OCI-LY3 (cell line): Measurements from ENCODE around the gene PEAK1.

Experiments used
- H2AFZ ChIP-seq: fragments of 200-600, 300-600 bp; shearing (Covaris generic); 2 replicates; pipeline ENCODE4 v1.6.0; 2014; ENCODE audit warnings: antibody characterized with exemption, low read depth, low read length
- H3K27ac ChIP-seq: fragments of 200-600, 300-600 bp; sonication (generic); 2 replicates; pipeline ENCODE4 v1.5.1; 2014; ENCODE audit warnings: mild to moderate bottlenecking, low read length, moderate library complexity, mixed read lengths
- H3K27me3 ChIP-seq: fragments of 200-600, 300-600 bp; sonication (generic); 2 replicates; pipeline ENCODE4 v1.6.1; 2014; ENCODE audit warnings: low read depth, low read length, mixed read lengths
- H3K36me3 ChIP-seq: fragments of 200-600, 300-600 bp; sonication (generic); replicated peaks from 2 replicates; pipeline ENCODE3; 2014; ENCODE audit warnings: low read depth, low read length, mixed read lengths
- H3K4me1 ChIP-seq: fragments of 300-600, 200-600 bp; sonication (generic); 2 replicates; pipeline ENCODE4 v1.6.1; 2014; ENCODE audit warnings: low read length, mixed read lengths
- H3K4me2 ChIP-seq: fragments of 200-600, 300-600 bp; sonication (generic); 2 replicates; pipeline ENCODE4 v1.6.1; 2014; ENCODE audit warnings: low read length, mixed read lengths
- H3K4me3 ChIP-seq: fragments of 300-600, 200-600 bp; sonication (generic); 2 replicates; pipeline ENCODE4 v1.5.1; 2014; ENCODE audit warnings: antibody characterized with exemption, mild to moderate bottlenecking, low read length, moderate library complexity
- H3K79me2 ChIP-seq: fragments of 300-600, 200-600 bp; shearing (Covaris generic); 2 replicates; pipeline ENCODE4 v1.6.1; 2014; ENCODE audit warnings: mild to moderate bottlenecking, low read length, mixed read lengths
- H3K9ac ChIP-seq: fragments of 300-600, 200-600 bp; shearing (Covaris generic); 2 replicates; pipeline ENCODE4 v1.6.0; 2014; ENCODE audit warnings: mild to moderate bottlenecking, low read length, moderate library complexity
- H3K9me3 ChIP-seq: fragments of 200-600, 300-600 bp; shearing (Covaris generic); 2 replicates; pipeline ENCODE4 v1.6.1; 2014; ENCODE audit warnings: low read length, mixed read lengths; ENCODE audit not compliant: insufficient read depth
- H4K20me1 ChIP-seq: fragments of 200-600, 300-600 bp; sonication (generic); 2 replicates; pipeline ENCODE4 v1.6.1; 2016; ENCODE audit warnings: low read length, mixed read lengths; ENCODE audit not compliant: insufficient read depth
- CTCF ChIP-seq: fragments of 200-600, 300-600 bp; sonication (generic); IDR thresholded peaks from 2 replicates; pipeline ENCODE4 v1.5.1; 2014; ENCODE audit warnings: antibody characterized with exemption, low read length, low read depth
- EZH2phosphoT487 ChIP-seq: fragments of 200-600 bp; shearing (Covaris generic); IDR thresholded peaks from 2 replicates; pipeline ENCODE4 v1.6.1; 2018; ENCODE audit warnings: antibody characterized with exemption, mixed run types, low read depth

Gene PEAK1

GRCh38 chr15:77461486-77461885, 41.6 kb upstream of the PEAK1 start:
- Histone ChIP-seq H3K36me3 (peaks cover 40% of the 10 kb centered on the region), H3K4me1 (no peaks in the 10 kb centered on the region), H4K20me1 (peaks cover 7% of the 10 kb centered on the region; the same call in 1 of the 2 replicates), H3K27ac (no peak overlapping the region), H3K9ac (no peak overlapping the region), H3K27me3 (no peaks in the 10 kb centered on the region), H3K4me3 (no peak overlapping the region), H2AFZ (no peak overlapping the region), H3K79me2 (no peaks in the 10 kb centered on the region; the same call in 1 of the 2 replicates), H3K9me3 (no peaks in the 10 kb centered on the region), H3K4me2 (no peak overlapping the region)
- TF ChIP-seq EZH2phosphoT487 = no peak
- no peak for TF ChIP-seq CTCF

GRCh38 chr15:77459031-77459430, 39.1 kb upstream of the PEAK1 start:
- no peak overlapping the region for H3K4me3 ChIP-seq
- H3K79me2 ChIP-seq = peaks cover 3% of the 10 kb centered on the region; the same call in 1 of the 2 replicates
- TF ChIP-seq EZH2phosphoT487 (no peak), CTCF (no peak)
- no peak overlapping the region for H3K4me2 ChIP-seq
- no peak overlapping the region for H2AFZ ChIP-seq
- peaks cover 14% of the 10 kb centered on the region; the same call in 1 of the 2 replicates for H4K20me1 ChIP-seq
- H3K9me3 ChIP-seq = no peaks in the 10 kb centered on the region
- H3K27ac ChIP-seq = no peak overlapping the region
- peaks cover 32% of the 10 kb centered on the region for H3K36me3 ChIP-seq
- H3K9ac ChIP-seq = no peak overlapping the region
- no peaks in the 10 kb centered on the region for H3K27me3 ChIP-seq
- peaks cover 10% of the 10 kb centered on the region for H3K4me1 ChIP-seq

GRCh38 chr15:77457905-77458265, 38.0 kb upstream of the PEAK1 start:
- Histone ChIP-seq H4K20me1 (peaks cover 14% of the 10 kb centered on the region; the same call in 1 of the 2 replicates), H2AFZ (no peak overlapping the region), H3K79me2 (peaks cover 3% of the 10 kb centered on the region; the same call in 1 of the 2 replicates), H3K4me1 (peaks cover 10% of the 10 kb centered on the region), H3K27me3 (no peaks in the 10 kb centered on the region), H3K27ac (no peak overlapping the region), H3K36me3 (peaks cover 23% of the 10 kb centered on the region), H3K4me3 (no peak overlapping the region), H3K4me2 (no peak overlapping the region), H3K9ac (no peak overlapping the region), H3K9me3 (no peaks in the 10 kb centered on the region)
- no peak for TF ChIP-seq CTCF
- TF ChIP-seq EZH2phosphoT487 = no peak

- Histone ChIP-seq H3K36me3 (peaks cover 23% of the 10 kb centered on the region), H3K27ac (no peak overlapping the region), H4K20me1 (peaks cover 14% of the 10 kb centered on the region; the same call in 1 of the 2 replicates), H3K4me2 (no peak overlapping the region), H3K9me3 (no peaks in the 10 kb centered on the region), H3K4me1 (peaks cover 10% of the 10 kb centered on the region), H3K4me3 (no peak overlapping the region), H3K27me3 (no peaks in the 10 kb centered on the region), H3K79me2 (peaks cover 3% of the 10 kb centered on the region; the same call in 1 of the 2 replicates), H2AFZ (no peak overlapping the region), H3K9ac (no peak overlapping the region)
- TF ChIP-seq CTCF = no peak
- TF ChIP-seq EZH2phosphoT487 = no peak
Observed at GRCh38 chr15:77457191-77457904, 37.4 kb upstream of the PEAK1 start.
